Measurements from ENCODE around the gene DAB2IP.

Gene DAB2IP

GRCh38 chr9:121652021-121652837 is 795 bp downstream of the DAB2IP start (continued):
- TF ChIP-seq PRDM10 (tag by site-specific recombination; IDR thresholded peaks at IDR 0.05) (peak; percentile 54), ZNF600 (tag by site-specific recombination; IDR thresholded peaks at IDR 0.05) (peak; percentile 63), SETDB1 (IDR thresholded peaks at IDR 0.05; ENCODE audit: insufficient read length, low read length) (no peak), ZNF366 (tag by site-specific recombination; conservative IDR thresholded peaks at IDR 0.05) (peak; percentile 47; the same call in 1 of the 2 replicates), KLF1 (tag by site-specific recombination; IDR thresholded peaks at IDR 0.05) (no peak), SP2 (tag by site-specific recombination; IDR thresholded peaks at IDR 0.05) (peak; percentile 79), ZBTB20 (tag by site-specific recombination; IDR thresholded peaks at IDR 0.05) (0 out of 2 replicates have a peak, but pooled peaks have one; percentile 28), ZNF596 (tag by site-specific recombination; IDR thresholded peaks at IDR 0.05) (no peak), EGR2 (tag by site-specific recombination; IDR thresholded peaks at IDR 0.05; ENCODE audit: low read depth) (peak; percentile 92), PRDM1 (tag by site-specific recombination; IDR thresholded peaks at IDR 0.05) (no peak), ZNF324 (tag by site-specific recombination; IDR thresholded peaks at IDR 0.05) (no peak), ZFHX2 (tag by site-specific recombination; conservative IDR thresholded peaks at IDR 0.05) (peak; percentile 92), ZNF623 (tag by site-specific recombination; IDR thresholded peaks at IDR 0.05) (no peak)

DNA sequence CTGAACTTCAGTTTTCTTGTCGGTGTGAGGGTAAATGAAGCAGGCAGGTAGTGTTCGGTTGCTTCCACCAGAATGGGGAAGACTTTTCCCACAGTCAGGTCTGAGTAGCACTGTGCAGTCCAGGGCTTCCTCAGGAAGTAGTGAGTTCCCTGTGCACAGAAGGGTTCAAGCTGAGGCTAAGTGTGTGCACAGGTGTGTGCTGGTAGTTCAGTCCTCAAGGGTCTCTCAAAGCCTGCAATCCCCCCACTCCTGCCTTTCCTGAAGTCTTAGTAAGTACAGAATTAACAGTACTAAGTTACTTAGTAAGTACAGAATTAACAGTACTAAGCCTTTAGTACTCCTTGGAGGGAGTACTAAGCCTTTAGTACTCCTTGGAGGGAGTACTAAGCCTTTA is 1.4 kb downstream of the DAB2IP start:
- peak overlapping the region; percentile 59 for H3K4me3 ChIP-seq (ENCODE audit: low read depth, low read length)
- ChIA-PET CTCF (interaction anchor here (0.6 to 3.2 kb wide), 6 partner anchors 13 to 125 kb away, joined by 3 to 11 read pairs (median 4); no protein-coding TSS in a partner anchor), POLR2A (interaction anchor here (1.1 kb wide), 1 partner anchor 40 kb away, joined by 4 read pairs; no protein-coding TSS in a partner anchor)

More for the DNA sequence above, 1.4 kb downstream of the DAB2IP start:
- peaks cover 13% of the 10 kb centered on the region for H3K4me1 ChIP-seq (ENCODE audit: control insufficient read depth, insufficient read depth, low read length)
- H3K27ac ChIP-seq (ENCODE audit: extremely low read depth, low read depth, low read length) = no peak overlapping the region
- H3K9me3 ChIP-seq (ENCODE audit: control insufficient read depth, insufficient read depth, low read depth, low read length) = no peaks in the 10 kb centered on the region
- peaks cover 0 to 8% of the 10 kb centered on the region in 2 experiments; a peak in 1 of 3 replicates for H3K36me3 ChIP-seq (ENCODE audit: control insufficient read depth in 2 of 2, insufficient read depth in 1 of 2, low read length in 2 of 2)
- TF ChIP-seq ZNF341 (tag by site-specific recombination; IDR thresholded peaks at IDR 0.05; ENCODE audit: low read depth) (no peak), PRDM1 (tag by site-specific recombination; IDR thresholded peaks at IDR 0.05) (no peak), HOXD13 (CRISPR knock-in tag; IDR thresholded peaks at IDR 0.05; ENCODE audit: borderline replicate concordance) (no peak), SCRT1 (tag by site-specific recombination; IDR thresholded peaks at IDR 0.05; ENCODE audit: borderline replicate concordance) (no peak), ZIC2 (tag by site-specific recombination; IDR thresholded peaks at IDR 0.05) (0 out of 2 replicates have a peak, but pooled peaks have one; percentile 4), ZNF596 (tag by site-specific recombination; IDR thresholded peaks at IDR 0.05) (no peak), REPIN1 (tag by site-specific recombination; IDR thresholded peaks at IDR 0.05; ENCODE audit: low read depth) (no peak), PRDM10 (tag by site-specific recombination; IDR thresholded peaks at IDR 0.05) (peak; percentile 54; the same call in 1 of the 2 replicates)
- TF ChIP-seq, protein P1, sequence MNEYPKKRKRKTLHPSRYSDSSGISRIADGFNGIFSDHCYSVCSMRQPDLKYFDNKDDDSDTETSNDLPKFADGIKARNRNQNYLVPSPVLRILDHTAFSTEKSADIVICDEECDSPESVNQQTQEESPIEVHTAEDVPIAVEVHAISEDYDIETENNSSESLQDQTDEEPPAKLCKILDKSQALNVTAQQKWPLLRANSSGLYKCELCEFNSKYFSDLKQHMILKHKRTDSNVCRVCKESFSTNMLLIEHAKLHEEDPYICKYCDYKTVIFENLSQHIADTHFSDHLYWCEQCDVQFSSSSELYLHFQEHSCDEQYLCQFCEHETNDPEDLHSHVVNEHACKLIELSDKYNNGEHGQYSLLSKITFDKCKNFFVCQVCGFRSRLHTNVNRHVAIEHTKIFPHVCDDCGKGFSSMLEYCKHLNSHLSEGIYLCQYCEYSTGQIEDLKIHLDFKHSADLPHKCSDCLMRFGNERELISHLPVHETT (tag by site-specific recombination; IDR thresholded peaks at IDR 0.05) = no peak
